Measurements from ENCODE around the gene ITPK1. TPM values are rescaled to one million over a fixed set of nuclear protein-coding genes. Genes with fewer than 3 reads are reported as not detected.
"Not testable (repeated sequence)": the region's sequence is repeated elsewhere in the genome, so short reads cannot be mapped to it uniquely, and the experiment has no call there.

Gene ITPK1
- polyA plus RNA-seq, 4 donors: 26.9 to 36.1 (median 34.2) TPM

- not testable (repeated sequence) for DNase-seq (ENCODE audit: low read depth in 4 of 4, low spot score in 2 of 4)
Measured at GRCh38 chr14:93131257-93131820, 15.6 kb upstream of the ITPK1 start.

GRCh38 chr14:93128725-93129459 is 13.2 kb upstream of the ITPK1 start:
- DNase-seq (ENCODE audit: low read depth in 4 of 4, low spot score in 2 of 4): no peak

- no peak for DNase-seq (ENCODE audit: low read depth in 4 of 4, low spot score in 2 of 4)
Measured at GRCh38 chr14:93126111-93126510, 10.4 kb upstream of the ITPK1 start.

GRCh38 chr14:93122826-93123225 is 7.1 kb upstream of the ITPK1 start:
- DNase-seq (ENCODE audit: low read depth in 4 of 4, low spot score in 2 of 4): no peak

- DNase-seq (ENCODE audit: low read depth in 4 of 4, low spot score in 2 of 4): no peak
Measured at GRCh38 chr14:93121030-93121834, 5.5 kb upstream of the ITPK1 start.

GRCh38 chr14:93120517-93120916 is 4.8 kb upstream of the ITPK1 start:
- no peak for DNase-seq (ENCODE audit: low read depth in 4 of 4, low spot score in 2 of 4)

GRCh38 chr14:93116676-93117200 is 1.0 kb upstream of the ITPK1 start:
- no peak for DNase-seq (ENCODE audit: low read depth in 4 of 4, low spot score in 2 of 4)

GRCh38 chr14:93115069-93115820 is 480 bp downstream of the ITPK1 start:
- peak in 2 of 4 donors; percentile 51 to 69 for DNase-seq (ENCODE audit: low read depth in 4 of 4, low spot score in 2 of 4)

GRCh38 chr14:93114713-93115068 is 1.0 kb downstream of the ITPK1 start:
- no peak for DNase-seq (ENCODE audit: low read depth in 4 of 4, low spot score in 2 of 4)

- no peak for DNase-seq (ENCODE audit: low read depth in 4 of 4, low spot score in 2 of 4)
Measured at GRCh38 chr14:93114068-93114710, 1.5 kb downstream of the ITPK1 start.

- no peak for DNase-seq (ENCODE audit: low read depth in 4 of 4, low spot score in 2 of 4)
Measured at GRCh38 chr14:93113678-93114067, 2.1 kb downstream of the ITPK1 start.

GRCh38 chr14:93112891-93113677 is 2.6 kb downstream of the ITPK1 start:
- DNase-seq (ENCODE audit: low read depth in 4 of 4, low spot score in 2 of 4): peak in 2 of 4 donors; percentile 55 to 78

GRCh38 chr14:93111541-93111940 is 4.2 kb downstream of the ITPK1 start:
- not testable (repeated sequence) for DNase-seq (ENCODE audit: low read depth in 4 of 4, low spot score in 2 of 4)

- DNase-seq (ENCODE audit: low read depth in 4 of 4, low spot score in 2 of 4): no peak
Measured at GRCh38 chr14:93110856-93111419, 4.8 kb downstream of the ITPK1 start.

GRCh38 chr14:93109572-93110481 is 5.9 kb downstream of the ITPK1 start:
- DNase-seq (ENCODE audit: low read depth in 4 of 4, low spot score in 2 of 4): no peak

GRCh38 chr14:93108105-93108504 is 7.6 kb downstream of the ITPK1 start:
- DNase-seq (ENCODE audit: low read depth in 4 of 4, low spot score in 2 of 4): no peak

- DNase-seq (ENCODE audit: low read depth in 4 of 4, low spot score in 2 of 4): no peak
Measured at GRCh38 chr14:93107453-93107852, 8.3 kb downstream of the ITPK1 start.

- no peak for DNase-seq (ENCODE audit: low read depth in 4 of 4, low spot score in 2 of 4)
Measured at GRCh38 chr14:93106541-93107156, 9.1 kb downstream of the ITPK1 start.

Measured in left renal cortex interstitium (tissue), 4 donors.